H1 (cell line): ENCODE results near the gene FOXRED1. TPM values are rescaled to one million over a fixed set of nuclear protein-coding genes. Genes with fewer than 3 reads are reported as not detected.

Experiments used
- CTCF ChIA-PET: fragments of 300-600 bp; sonication (Branson Sonifier 250); formaldehyde crosslinking; loops from one replicate; lab custom pipeline; 2021; ENCODE audit not compliant: partially characterized antibody; lab: Charles Lee
- POLR2A ChIA-PET: fragments of 300-600 bp; sonication (Branson Sonifier 250); formaldehyde crosslinking; loops from one replicate; lab custom pipeline; 2021; ENCODE audit warnings: inconsistent platforms; ENCODE audit not compliant: partially characterized antibody; lab: Charles Lee
- DNase-seq, 2 experiments: peaks; one replicate each; pipeline versions ENCODE4 v3.0.0 to v3.0.0-alpha.2; 2010 to 2022; ENCODE audit warnings: low spot score in 2 of 2, low read depth in 1 of 2, mixed read lengths in 1 of 2
- FAIRE-seq: peaks from 2 replicates; lab custom pipeline; 2011; peaks lifted over from hg19 to GRCh38; lab: Jason Lieb, UNC
- H2AFZ ChIP-seq: 2 replicates; pipeline ENCODE4 v1.8.1; 2012; ENCODE audit warnings: low read length, inconsistent platforms
- H2AK5ac ChIP-seq: 2 replicates; pipeline ENCODE4 v1.6.1; 2013; ENCODE audit warnings: low read depth, low read length
- H2BK120ac ChIP-seq: replicated peaks from 2 replicates; pipeline ENCODE3; 2013; ENCODE audit warnings: low read depth, low read length, inconsistent platforms
- H2BK12ac ChIP-seq: 2 replicates; pipeline ENCODE4 v1.6.1; 2013; ENCODE audit warnings: low read depth, low read length
- H2BK15ac ChIP-seq: 2 replicates; pipeline ENCODE4 v1.6.1; 2013; ENCODE audit warnings: low read length
- H2BK20ac ChIP-seq: 2 replicates; pipeline ENCODE4 v1.6.1; 2013; ENCODE audit warnings: low read length
- H2BK5ac ChIP-seq: 2 replicates; pipeline ENCODE4 v1.6.1; 2013; ENCODE audit warnings: low read depth, low read length
- H3K14ac ChIP-seq: 2 replicates; pipeline ENCODE4 v1.6.1; 2013; ENCODE audit warnings: inconsistent platforms; ENCODE audit not compliant: insufficient read length
- H3K18ac ChIP-seq: 2 replicates; pipeline ENCODE4 v1.6.1; 2013; ENCODE audit warnings: low read length; ENCODE audit errors: extremely low read depth
- H3K23ac ChIP-seq: 2 replicates; pipeline ENCODE4 v1.6.1; 2013; ENCODE audit warnings: inconsistent platforms; ENCODE audit not compliant: insufficient read length
- H3K23me2 ChIP-seq: 2 replicates; pipeline ENCODE4 v1.6.1; 2013; ENCODE audit warnings: low read depth, low read length
- H3K27ac ChIP-seq: 2 replicates; pipeline ENCODE4 v1.6.1; 2011; ENCODE audit warnings: low read depth, low read length, inconsistent platforms
- H3K27me3 ChIP-seq, 4 experiments: replicated peaks in 1 of 4; 1 replicate in 1 of 4; 2 replicates in 3 of 4; pipeline versions ENCODE4 v1.6.1 to v1.8.1; 2011 to 2013; ENCODE audit warnings: low read length in 3 of 4, mild to moderate bottlenecking in 3 of 4, inconsistent platforms in 2 of 4, mixed read lengths in 2 of 4, moderate library complexity in 1 of 4; ENCODE audit not compliant: control insufficient read depth in 3 of 4, insufficient read depth in 3 of 4; ENCODE audit errors: extremely low read depth in 1 of 4
- H3K36me3 ChIP-seq, 4 experiments: 2 replicates each; pipeline versions ENCODE4 v1.6.1 to v1.8.1; 2011 to 2013; ENCODE audit warnings: mild to moderate bottlenecking in 4 of 4, low read length in 3 of 4, moderate library complexity in 2 of 4, control low read depth in 1 of 4, inconsistent platforms in 1 of 4; ENCODE audit not compliant: insufficient read depth in 4 of 4, control insufficient read depth in 2 of 4
- H3K4ac ChIP-seq: replicated peaks from 2 replicates; pipeline ENCODE3; 2013; ENCODE audit warnings: low read length, low read depth, mixed read lengths, inconsistent platforms; ENCODE audit not compliant: insufficient read length
- H3K4me1 ChIP-seq, 4 experiments: replicated peaks in 1 of 4; 1 replicate in 1 of 4; 2 replicates in 3 of 4; pipeline versions ENCODE4 v1.6.1 to v1.8.1; 2011 to 2013; ENCODE audit warnings: low read length in 3 of 4, inconsistent platforms in 2 of 4, mixed read lengths in 1 of 4; ENCODE audit not compliant: insufficient read depth in 4 of 4, control insufficient read depth in 3 of 4
- H3K4me2 ChIP-seq, 2 experiments: 2 replicates each; pipeline versions ENCODE4 v1.6.1 to v1.8.1; 2011 to 2013; ENCODE audit warnings: low read depth in 2 of 2, low read length in 2 of 2, control low read depth in 1 of 2, inconsistent platforms in 1 of 2, mild to moderate bottlenecking in 1 of 2; ENCODE audit not compliant: insufficient read depth in 1 of 2
- H3K4me3 ChIP-seq, 4 experiments: fragments of 200-600, 300-600 bp in 1 of 4; sonication (generic), shearing (Covaris generic), sonication (Bioruptor Twin) in 1 of 4; 2 replicates each; pipeline versions ENCODE4 v1.5.1 to v1.8.1; 2011 to 2016; ENCODE audit warnings: low read length in 4 of 4, low read depth in 3 of 4, control low read depth in 2 of 4, inconsistent platforms in 2 of 4, mild to moderate bottlenecking in 2 of 4, mixed read lengths in 1 of 4, moderate library complexity in 1 of 4; ENCODE audit not compliant: insufficient read depth in 2 of 4; ENCODE audit errors: extremely low read depth in 1 of 4
- H3K56ac ChIP-seq: replicated peaks from 2 replicates; pipeline ENCODE3; 2013; ENCODE audit warnings: low read depth, mild to moderate bottlenecking, mixed read lengths, low read length, inconsistent platforms; ENCODE audit not compliant: insufficient read length
- H3K79me1 ChIP-seq: 2 replicates; pipeline ENCODE4 v1.6.1; 2013; ENCODE audit warnings: low read depth, low read length, control low read depth
- H3K79me2 ChIP-seq, 2 experiments: 2 replicates each; pipeline versions ENCODE4 v1.6.1 to v1.8.1; 2012 to 2013; ENCODE audit warnings: low read length in 2 of 2, mild to moderate bottlenecking in 2 of 2, inconsistent platforms in 1 of 2; ENCODE audit not compliant: insufficient read depth in 2 of 2, control insufficient read depth in 1 of 2
- H3K9ac ChIP-seq, 4 experiments: replicated peaks in 1 of 4; 1 replicate in 1 of 4; 2 replicates in 3 of 4; pipeline versions ENCODE4 v1.6.1 to v1.8.1; 2011 to 2013; ENCODE audit warnings: low read depth in 3 of 4, low read length in 3 of 4, control low read depth in 2 of 4, mild to moderate bottlenecking in 2 of 4, moderate library complexity in 2 of 4, inconsistent platforms in 1 of 4; ENCODE audit errors: extremely low read depth in 1 of 4
- H3K9me3 ChIP-seq, 2 experiments: 2 replicates each; pipeline versions ENCODE4 v1.6.1 to v1.8.1; 2012 to 2013; ENCODE audit warnings: mild to moderate bottlenecking in 2 of 2, moderate library complexity in 2 of 2, control low read depth in 1 of 2, inconsistent platforms in 1 of 2, low read depth in 1 of 2, low read length in 1 of 2, mixed read lengths in 1 of 2; ENCODE audit not compliant: insufficient read depth in 2 of 2
- H4K20me1 ChIP-seq, 2 experiments: replicated peaks in 1 of 2; 2 replicates each; pipeline versions ENCODE3 to v1.8.1; 2011 to 2013; ENCODE audit warnings: inconsistent platforms in 2 of 2, low read length in 2 of 2, mild to moderate bottlenecking in 1 of 2; ENCODE audit not compliant: insufficient read depth in 2 of 2, control insufficient read depth in 1 of 2
- H4K5ac ChIP-seq: 2 replicates; pipeline ENCODE4 v1.6.1; 2013; ENCODE audit warnings: low read length, low read depth, mixed read lengths, inconsistent platforms; ENCODE audit not compliant: insufficient read length
- H4K8ac ChIP-seq: 2 replicates; pipeline ENCODE4 v1.8.0; 2013; ENCODE audit warnings: mild to moderate bottlenecking, moderate library complexity, low read length, inconsistent platforms; ENCODE audit not compliant: insufficient read depth; ENCODE audit errors: extremely low read depth
- H4K91ac ChIP-seq: replicated peaks from 2 replicates; pipeline ENCODE3; 2013; ENCODE audit warnings: low read length, mixed read lengths, inconsistent platforms; ENCODE audit not compliant: insufficient read length
- POLR2A ChIP-seq, 2 experiments: IDR thresholded peaks; 1 replicate in 1 of 2; 2 replicates in 1 of 2; pipeline ENCODE4 v1.6.1; 2011; ENCODE audit warnings: low read depth in 2 of 2, low read length in 2 of 2, mild to moderate bottlenecking in 2 of 2; ENCODE audit errors: control extremely low read depth in 1 of 2
- POLR2AphosphoS5 ChIP-seq: IDR thresholded peaks from 2 replicates; pipeline ENCODE4 v1.6.1; 2011; ENCODE audit warnings: low read depth, low read length
- SRF ChIP-seq: IDR thresholded peaks from 2 replicates; pipeline ENCODE4 v1.6.1; 2011; ENCODE audit warnings: mild to moderate bottlenecking, low read depth, low read length, moderate library complexity
- WGBS, 2 experiments: shearing (Covaris generic) in 1 of 2; methylation state at CpG; one replicate each; pipeline versions ENCODE4 v1.1.6 to v1.1.7; 2013 to 2015; ENCODE audit warnings: low lambda C conversion rate in 2 of 2, mixed read lengths in 2 of 2, inconsistent platforms in 1 of 2, low coverage in 1 of 2, missing lambda C conversion rate in 1 of 2; ENCODE audit not compliant: insufficient replicate concordance in 2 of 2, insufficient coverage in 1 of 2, insufficient read length in 1 of 2; ENCODE audit errors: extremely low coverage in 1 of 2, missing lambda C conversion rate in 1 of 2; 5-methylcytosine and 5-hydroxymethylcytosine counted together
- polyA plus RNA-seq, 7 experiments: library from polyadenylated mRNA; depleted of rRNA in 3 of 7; stranded (reverse) in 5 of 7; unstranded in 2 of 7; fragments of >200 nt in 5 of 7; fragments of 200-250 nt in 2 of 7; gene quantifications; 1 replicate in 5 of 7; 2 replicates in 1 of 7; 4 replicates in 1 of 7; pipeline versions ENCODE4 v1.2.1 to v1.2.3, GENCODE V29; 2011 to 2013; ENCODE audit warnings: missing spikeins in 2 of 7, mixed read lengths in 2 of 7
- total RNA-seq: library from RNA; stranded (reverse); fragmentation: NEBNext Ultra II Directional; extraction: Animal tissue kit (Norgen Biotek cat#: 25700); gene quantifications from 2 replicates; pipeline ENCODE4 v1.2.1, GENCODE V29; 2021

Gene FOXRED1
- total and polyA plus RNA-seq, 2 of the 8 experiments (the other 6 are each of a cell fraction or from before 2014, with no cell fraction given): 48.8 to 99.4 TPM

DNA sequence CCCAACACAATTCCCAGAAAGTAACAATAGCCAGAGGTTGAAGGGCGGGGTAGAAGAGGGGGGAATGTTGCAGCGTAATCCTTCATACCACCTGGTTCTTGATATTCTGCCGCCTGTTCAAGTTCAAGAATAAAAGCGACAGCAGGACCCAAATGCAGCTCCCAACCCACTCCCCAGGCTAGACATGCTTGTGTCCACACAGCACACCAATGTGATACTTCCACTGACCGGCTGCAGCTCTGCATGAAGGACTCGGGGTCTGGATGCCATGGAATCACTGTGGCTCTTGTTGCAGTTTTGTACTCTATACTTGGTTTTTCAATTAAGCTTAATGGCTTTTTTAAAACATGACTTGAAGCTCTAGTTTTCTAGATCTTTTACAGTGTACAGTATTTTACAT, 6.7 kb upstream of the FOXRED1 start:
- Histone ChIP-seq H3K23me2 (no peaks in the 10 kb centered on the region), H3K9ac (no peak overlapping the region), H3K27me3 (no peaks in the 10 kb centered on the region), H3K36me3 (peaks cover 39 to 66% (median 56%) of the 10 kb centered on the region in 4 experiments), H3K4me2 (no peak overlapping the region), H3K18ac (no peak overlapping the region), H3K4ac (no peak overlapping the region), H3K79me2 (peaks cover 0 to 3% of the 10 kb centered on the region in 2 experiments; a peak in 1 of 4 replicates), H3K56ac (no peak overlapping the region), H3K4me1 (no peaks in the 10 kb centered on the region), H4K8ac (no peak overlapping the region), H2BK5ac (no peak overlapping the region), H3K23ac (no peak overlapping the region), H3K4me3 (no peak overlapping the region), H2BK20ac (no peak overlapping the region), H2BK15ac (no peak overlapping the region), H2BK120ac (no peak overlapping the region), H4K91ac (no peak overlapping the region), H3K27ac (no peak overlapping the region), H2BK12ac (no peak overlapping the region), H3K14ac (no peak overlapping the region), H3K79me1 (no peaks in the 10 kb centered on the region), H4K5ac (no peak overlapping the region), H2AK5ac (no peak overlapping the region), H3K9me3 (no peaks in the 10 kb centered on the region), H2AFZ (no peak overlapping the region), H4K20me1 (peaks cover 2 to 8% of the 10 kb centered on the region in 2 experiments)
- 92% methylated on average over 6 of the region's 6 CpGs; no CpG with 5 or more reads in 1 of the 2 experiments for WGBS, 2 experiments
- ChIA-PET POLR2A (interaction anchor here (0.9 to 5.9 kb wide), 9 partner anchors 9 to 110 kb away, joined by 3 to 43 read pairs (median 11); partner anchors contain the start of genes FAM118B, RPUSD4 and TIRAP), CTCF (interaction anchor here (0.7 to 1.2 kb wide), 2 partner anchors 38 to 39 kb away, joined by 3 to 4 read pairs; no protein-coding TSS in a partner anchor)
- DNase-seq (no peak), FAIRE-seq (no peak)
- peak; percentile 60; the same call in 1 of the 2 replicates for TF ChIP-seq POLR2AphosphoS5
- TF ChIP-seq POLR2A (IDR thresholded peaks at IDR 0.05; ENCODE audit: control extremely low read depth in 1 of 2, low read depth in 2 of 2, low read length in 2 of 2): peak in 1 of 2 experiments; percentile 23; a peak in 1 of 3 replicates
- TF ChIP-seq SRF: no peak
